ENCODE results near the gene ATP1A4.

DNA sequence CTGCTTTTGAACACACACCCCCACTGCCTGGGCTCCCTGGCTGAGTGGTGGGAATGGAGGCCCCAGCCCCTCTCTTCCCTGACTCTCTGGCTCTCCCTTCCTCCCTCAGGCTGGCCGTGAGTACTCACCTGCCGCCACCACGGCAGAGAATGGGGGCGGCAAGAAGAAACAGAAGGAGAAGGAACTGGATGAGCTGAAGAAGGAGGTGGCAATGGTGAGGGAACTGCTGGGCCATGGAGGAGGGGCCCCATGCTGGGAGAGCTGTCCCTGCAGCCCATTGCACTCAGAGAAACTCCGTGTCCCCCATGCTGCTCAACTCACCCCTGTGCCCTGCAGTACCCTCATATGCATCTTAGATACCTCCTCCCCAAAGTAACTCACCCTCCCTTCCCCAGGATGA lies 30.6 kb upstream of the ATP1A4 start:
- TF ChIP-seq, protein P1, sequence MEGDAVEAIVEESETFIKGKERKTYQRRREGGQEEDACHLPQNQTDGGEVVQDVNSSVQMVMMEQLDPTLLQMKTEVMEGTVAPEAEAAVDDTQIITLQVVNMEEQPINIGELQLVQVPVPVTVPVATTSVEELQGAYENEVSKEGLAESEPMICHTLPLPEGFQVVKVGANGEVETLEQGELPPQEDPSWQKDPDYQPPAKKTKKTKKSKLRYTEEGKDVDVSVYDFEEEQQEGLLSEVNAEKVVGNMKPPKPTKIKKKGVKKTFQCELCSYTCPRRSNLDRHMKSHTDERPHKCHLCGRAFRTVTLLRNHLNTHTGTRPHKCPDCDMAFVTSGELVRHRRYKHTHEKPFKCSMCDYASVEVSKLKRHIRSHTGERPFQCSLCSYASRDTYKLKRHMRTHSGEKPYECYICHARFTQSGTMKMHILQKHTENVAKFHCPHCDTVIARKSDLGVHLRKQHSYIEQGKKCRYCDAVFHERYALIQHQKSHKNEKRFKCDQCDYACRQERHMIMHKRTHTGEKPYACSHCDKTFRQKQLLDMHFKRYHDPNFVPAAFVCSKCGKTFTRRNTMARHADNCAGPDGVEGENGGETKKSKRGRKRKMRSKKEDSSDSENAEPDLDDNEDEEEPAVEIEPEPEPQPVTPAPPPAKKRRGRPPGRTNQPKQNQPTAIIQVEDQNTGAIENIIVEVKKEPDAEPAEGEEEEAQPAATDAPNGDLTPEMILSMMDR (conservative IDR thresholded peaks at IDR 0.05 in 1 of 2, IDR thresholded peaks at IDR 0.05 in 1 of 2; ENCODE audit: low read depth in 1 of 2, low read length in 2 of 2) = no peak
- TF ChIP-seq EZH2 (IDR thresholded peaks at IDR 0.05; ENCODE audit: low read length, missing control alignments) = no peak

Data from fibroblast of lung (primary cell).